Astrocyte (in vitro differentiated cells and primary cell): ENCODE measurements around the gene ADCYAP1R1.

ENCODE experiments used
- CTCF ChIP-seq: IDR thresholded peaks from 2 replicates; pipeline ENCODE4 v1.5.1; 2011; ENCODE audit warnings: low read depth, mild to moderate bottlenecking, inconsistent platforms, low read length, moderate library complexity; ENCODE audit not compliant: insufficient read depth
- EZH2 ChIP-seq: IDR thresholded peaks from 2 replicates; pipeline ENCODE4 v1.6.1; 2012; ENCODE audit warnings: mild to moderate bottlenecking, low read length, inconsistent platforms; ENCODE audit not compliant: insufficient read depth

- TF ChIP-seq CTCF (no peak), EZH2 (no peak)
Measured at GRCh38 chr7:31091924-31092434, 39.9 kb downstream of the ADCYAP1R1 start.
